ENCODE measurements around the gene CHD9NB. TPM values are rescaled to one million over a fixed set of nuclear protein-coding genes. Genes with fewer than 3 reads are reported as not detected.
A peak's percentile ranks its signal among the peaks of the same experiment; 100 is the strongest.

Gene CHD9NB
- polyA plus RNA-seq, 1 of the 3 experiments (the other 2 are of a cell fraction), result 2.7 TPM

- POLR2A ChIA-PET, result interaction anchor here (0.6 to 3.0 kb wide), 5 partner anchors 11 to 49 kb away, joined by 3 to 32 read pairs (median 7); partner anchors contain the start of gene CHD9
- peak overlapping the region; percentile 51 for H3K9ac ChIP-seq
- peak overlapping the region; percentile 68 for H3K4me2 ChIP-seq
- CTCF ChIA-PET, result interaction anchor here (1.1 to 5.5 kb wide), 6 partner anchors 22 to 203 kb away, joined by 3 to 50 read pairs (median 5); partner anchors contain the start of gene CHD9
- H3K36me3 ChIP-seq (replicated peaks in 1 of 2; ENCODE audit: control insufficient read depth in 1 of 2, insufficient read depth in 2 of 2, low read length in 1 of 2), result no peaks in the 10 kb centered on the region
- TF ChIP-seq FOXJ3 (CRISPR knock-in tag; IDR thresholded peaks at IDR 0.05), result no peak
- TF ChIP-seq ELF1 (IDR thresholded peaks at IDR 0.05), result no peak
- TF ChIP-seq REST (IDR thresholded peaks at IDR 0.05; ENCODE audit: low read depth, low read length), result no peak
- TF ChIP-seq ZBTB33 (IDR thresholded peaks at IDR 0.05; ENCODE audit: borderline replicate concordance, low read depth), result no peak
- no peak for TF ChIP-seq MEF2A (IDR thresholded peaks at IDR 0.05; ENCODE audit: borderline replicate concordance, low read depth)
- TF ChIP-seq NFIC (IDR thresholded peaks at IDR 0.05; ENCODE audit: borderline replicate concordance), result no peak
- no peak for TF ChIP-seq JUND (IDR thresholded peaks at IDR 0.05)
- no peak for TF ChIP-seq TCF12 (IDR thresholded peaks at IDR 0.05)
- TF ChIP-seq CTCF (IDR thresholded peaks at IDR 0.05), result no peak
- TF ChIP-seq FOSL2 (IDR thresholded peaks at IDR 0.05; ENCODE audit: borderline replicate concordance, low read depth), result no peak
- TF ChIP-seq RXRA (IDR thresholded peaks at IDR 0.05; ENCODE audit: borderline replicate concordance, low read depth), result no peak
- TF ChIP-seq POLR2AphosphoS5 (IDR thresholded peaks at IDR 0.05; ENCODE audit: low read depth, low read length), result no peak; the same call in 1 of the 2 replicates
- no peak for TF ChIP-seq IRF3 (IDR thresholded peaks at IDR 0.05; ENCODE audit: low read depth, low read length)
- peak overlapping the region; percentile 91 to 96 for H3K27ac ChIP-seq (ENCODE audit: low read depth in 2 of 2, low read length in 1 of 2)
- H3K4me1 ChIP-seq (ENCODE audit: control insufficient read depth in 1 of 2, insufficient read depth in 2 of 2, low read depth in 1 of 2, low read length in 1 of 2), result peaks cover 60 to 61% of the 10 kb centered on the region in 2 experiments
- no peak for DNase-seq
- no peaks in the 10 kb centered on the region for H3K9me2 ChIP-seq
- H3K9me3 ChIP-seq, result no peaks in the 10 kb centered on the region
- no peaks in the 10 kb centered on the region for H4K20me1 ChIP-seq (ENCODE audit: insufficient read depth)
- H3F3A ChIP-seq (replicated peaks; ENCODE audit: insufficient read depth), result peaks cover 36% of the 10 kb centered on the region
- H2AFZ ChIP-seq (ENCODE audit: low read depth), result no peak overlapping the region
- H3K4me3 ChIP-seq (ENCODE audit: low read depth in 2 of 2, low read length in 1 of 2), result peak overlapping the region in 1 of 2 experiments; percentile 50; a peak in 2 of 4 replicates
- peaks cover 58% of the 10 kb centered on the region for H3K79me2 ChIP-seq (ENCODE audit: insufficient read depth)
- no peaks in the 10 kb centered on the region for H3K27me3 ChIP-seq (ENCODE audit: insufficient read depth)
Measured at GRCh38 chr16:53081032-53081424, 28.3 kb upstream of the CHD9NB start.
